Smooth muscle cell of the brain vasculature (primary cell): ENCODE data around the gene LCP1.

Source experiments
- DNase-seq: peaks from one replicate; pipeline ENCODE4 v3.0.0-alpha.2; 2012; ENCODE audit warnings: low read depth, low spot score

LCP1 gene

DNA sequence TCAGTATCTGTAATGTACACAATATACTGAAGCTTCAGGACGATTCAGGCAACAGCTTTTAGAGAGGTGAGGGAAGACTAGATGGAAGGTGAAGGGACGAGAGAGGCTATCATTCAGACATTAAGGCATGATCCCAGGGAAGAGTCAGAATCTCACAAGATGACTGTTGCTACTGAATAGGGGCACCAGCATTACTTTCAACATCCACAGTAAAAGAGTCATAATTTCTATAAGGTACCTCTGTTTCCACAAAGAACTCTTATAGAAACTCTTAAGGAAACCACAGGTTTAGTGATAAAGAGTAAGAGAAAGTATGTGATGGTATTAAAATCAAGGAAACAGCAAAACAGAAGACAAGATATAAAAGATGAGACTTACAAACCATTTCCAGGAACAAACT is 23.0 kb downstream of the LCP1 start:
- no peak for DNase-seq

DNA sequence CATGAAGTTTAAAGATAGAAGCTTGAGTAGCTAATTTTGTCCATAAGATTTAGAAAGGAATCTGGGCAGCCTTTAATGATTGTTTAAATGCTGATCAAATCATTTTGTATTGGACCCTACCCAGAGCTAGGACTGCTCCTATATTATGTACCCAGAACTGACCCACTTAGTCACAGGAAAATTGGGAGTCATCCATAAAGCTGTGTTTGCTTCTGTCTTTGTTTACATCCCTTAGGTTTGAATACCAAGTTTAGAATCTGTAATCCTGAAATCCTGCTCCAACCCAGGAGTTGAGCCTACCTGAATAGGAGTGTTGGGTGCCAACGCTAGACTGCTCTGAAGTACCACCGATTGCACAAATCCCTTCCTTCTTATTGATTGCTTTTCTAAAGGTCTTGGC is 23.8 kb downstream of the LCP1 start:
- DNase-seq: no peak

DNA sequence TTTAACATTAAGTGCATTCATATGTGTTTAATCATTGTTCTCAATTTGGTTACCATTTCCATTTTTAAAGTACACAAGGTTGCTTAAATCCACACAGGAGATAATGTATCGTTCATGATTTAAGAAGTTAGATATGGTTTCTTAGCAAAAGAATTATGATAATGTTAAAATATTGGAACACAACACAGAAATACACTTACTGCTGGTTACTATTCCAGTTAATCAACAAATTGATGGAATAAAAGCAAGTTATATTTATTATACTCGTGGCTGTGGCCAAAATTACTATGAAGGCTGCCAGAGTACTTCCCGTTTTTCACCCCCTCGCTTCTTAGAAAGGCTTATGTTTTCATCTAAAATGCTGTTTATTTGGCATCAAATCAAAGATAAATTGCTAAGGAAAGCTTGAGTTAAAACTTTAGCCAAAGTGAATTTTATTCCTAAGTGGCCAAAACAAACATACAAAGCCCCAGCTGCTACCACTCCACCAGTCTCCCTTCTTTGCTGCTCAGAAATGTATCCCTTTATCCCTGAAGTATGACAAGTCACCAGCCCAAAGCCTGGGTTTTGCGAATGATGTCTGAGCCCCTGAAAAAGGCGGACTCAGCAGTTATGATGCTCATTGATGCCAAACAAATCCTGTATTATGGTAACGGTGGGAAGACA is 27.7 kb downstream of the LCP1 start:
- no peak for DNase-seq

DNA sequence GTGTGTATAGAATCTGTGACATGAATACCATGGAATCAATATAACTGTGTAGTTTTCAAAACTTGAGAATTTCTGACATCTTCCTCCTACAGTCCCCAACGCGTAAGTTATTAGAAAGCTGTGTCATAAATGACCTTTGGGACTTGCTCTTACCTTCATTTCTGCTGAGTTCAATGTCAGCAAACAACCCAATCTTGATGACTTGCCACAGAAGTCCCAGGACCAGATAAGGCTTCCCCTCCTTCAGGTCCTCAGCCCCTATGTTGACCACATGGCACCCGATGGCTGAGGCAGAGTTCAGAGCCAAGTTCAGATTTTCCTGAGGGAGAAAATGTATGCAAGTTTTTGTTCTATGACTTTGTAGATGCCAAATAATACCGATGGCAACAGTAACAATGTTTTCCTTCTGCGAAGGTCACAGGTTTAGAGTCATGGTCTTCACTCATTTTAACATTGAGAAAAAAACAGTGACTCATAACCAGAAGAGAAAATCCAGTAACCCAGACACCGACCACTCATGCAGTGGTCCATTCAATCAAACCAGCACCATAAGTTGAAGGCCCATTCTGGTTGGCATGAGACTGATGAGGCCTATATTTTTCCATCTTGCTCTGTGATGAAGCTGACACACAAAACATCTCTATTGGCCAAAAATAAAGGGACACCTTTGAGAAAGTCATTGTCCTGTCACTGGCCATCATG is 29.2 kb downstream of the LCP1 start:
- DNase-seq: no peak

DNA sequence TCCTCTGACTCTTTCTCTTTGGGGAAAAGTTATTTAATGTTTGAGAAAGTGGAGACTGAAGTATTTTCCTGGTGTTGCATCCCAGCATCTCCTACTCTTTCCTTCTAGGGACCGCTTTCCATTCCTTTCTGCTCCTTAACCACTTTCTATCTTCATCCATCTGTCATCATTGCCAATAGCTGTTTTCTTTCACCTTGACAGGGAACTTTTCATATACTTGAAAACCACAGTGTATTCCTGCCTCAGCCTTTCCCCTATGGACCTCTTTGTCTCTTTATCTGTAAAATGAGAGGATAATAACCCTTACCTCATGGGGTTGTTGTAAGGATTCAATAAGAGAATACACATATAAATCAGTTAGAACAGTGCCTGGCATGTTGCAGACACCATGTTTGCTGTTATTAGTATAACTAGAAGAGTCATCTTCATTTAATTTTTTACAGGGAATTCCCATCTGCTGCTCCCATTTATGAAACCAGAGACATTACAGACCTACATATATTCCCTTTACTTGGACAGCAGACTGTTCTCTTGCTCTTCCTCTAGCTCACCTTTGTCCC is 31.8 kb downstream of the LCP1 start:
- no peak for DNase-seq

DNA sequence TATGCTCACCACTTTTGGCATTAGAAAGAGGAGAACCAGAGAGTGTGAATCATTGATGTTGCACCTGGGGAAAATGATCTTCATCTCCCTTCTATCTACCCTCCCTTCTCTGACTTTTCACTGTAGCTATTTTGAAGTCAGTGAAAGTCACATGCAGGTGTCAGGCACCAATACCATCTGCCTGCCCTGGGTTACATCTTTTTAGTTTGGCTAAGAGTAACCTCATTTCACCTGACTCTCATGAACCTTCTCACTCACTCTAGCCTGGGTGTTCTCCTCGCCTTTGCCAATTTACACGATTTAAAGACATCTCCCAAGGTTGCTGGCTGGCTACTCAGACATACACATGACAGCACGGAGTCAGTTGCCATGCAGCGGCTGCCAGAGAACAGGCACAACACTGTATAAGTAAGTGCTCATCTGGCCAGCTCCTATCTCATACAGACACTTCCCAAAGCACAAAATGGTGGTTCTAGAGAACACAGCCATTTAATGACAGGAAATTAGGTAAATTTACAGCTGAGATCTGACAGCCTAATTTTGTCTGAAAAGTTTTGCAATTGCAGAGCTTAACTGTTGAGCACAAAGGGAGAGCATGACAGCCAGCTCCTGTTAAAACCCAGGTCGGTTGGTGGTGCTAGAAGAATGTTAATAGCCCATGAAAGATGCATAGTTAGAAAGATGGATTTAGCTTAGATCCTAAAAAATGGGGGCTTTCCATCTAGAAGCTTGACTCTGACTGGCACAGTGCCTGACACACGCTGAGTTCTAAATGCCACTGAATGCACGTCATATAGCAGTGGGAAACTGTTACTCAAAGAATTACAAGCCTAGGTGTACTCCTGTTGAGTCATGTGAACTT is 32.5 kb downstream of the LCP1 start:
- peak; percentile 33 for DNase-seq

DNA sequence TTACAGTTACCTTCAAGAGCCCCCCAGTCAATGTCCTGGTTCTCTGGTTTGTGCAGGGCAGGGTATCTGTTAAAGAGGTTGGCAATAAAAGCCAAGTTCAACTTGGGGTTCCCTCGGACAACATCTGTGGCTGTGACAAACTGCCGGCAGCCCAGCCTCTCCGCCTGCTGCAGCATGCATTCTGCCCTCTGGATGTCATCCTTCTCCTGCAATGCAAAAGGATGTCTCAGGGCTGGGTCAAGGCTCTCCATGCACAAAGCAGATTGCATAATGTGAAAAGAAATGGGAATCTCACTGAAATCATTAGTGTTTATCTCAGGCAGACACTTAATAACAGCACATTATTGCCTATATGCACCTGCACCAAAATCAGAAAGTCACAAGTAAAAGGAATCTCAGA is 35.1 kb downstream of the LCP1 start:
- no peak for DNase-seq

DNA sequence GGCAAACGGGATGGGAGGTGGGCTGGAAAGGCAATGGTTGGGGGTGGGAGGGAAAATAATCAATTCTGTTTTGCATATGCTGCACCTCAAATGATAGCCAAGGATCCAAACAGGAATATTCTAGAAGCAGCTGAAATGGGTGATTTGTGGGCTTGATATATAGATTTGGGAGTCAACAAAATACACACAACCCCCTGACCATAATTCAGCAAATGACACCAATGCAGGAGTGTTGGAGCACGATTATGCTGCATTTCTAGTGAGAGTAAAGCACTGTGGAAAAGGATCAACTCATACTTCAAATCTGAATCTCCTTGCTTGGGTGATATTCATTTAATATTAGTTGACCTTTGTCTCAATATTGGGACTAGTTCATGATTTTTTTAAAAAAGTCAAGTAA is 36.0 kb downstream of the LCP1 start:
- no peak for DNase-seq

DNA sequence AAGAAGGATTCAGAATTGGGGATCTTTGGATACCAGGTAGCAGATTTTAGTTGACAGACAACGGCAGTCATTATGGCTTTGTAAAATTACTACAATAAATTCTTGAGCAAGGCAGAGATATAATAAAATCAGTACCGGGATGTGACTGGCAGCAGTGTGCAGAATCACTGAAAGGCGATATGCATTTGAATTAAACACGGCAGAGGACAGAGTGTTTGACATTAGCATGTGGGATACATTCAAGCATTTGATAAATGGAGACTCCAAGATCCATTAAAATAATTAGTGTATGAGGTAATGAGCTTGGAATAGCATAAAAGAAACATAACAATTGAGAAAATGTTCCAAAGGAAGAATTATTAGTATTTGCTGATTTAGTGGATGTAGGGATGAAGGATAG is 36.8 kb downstream of the LCP1 start:
- no peak for DNase-seq

DNA sequence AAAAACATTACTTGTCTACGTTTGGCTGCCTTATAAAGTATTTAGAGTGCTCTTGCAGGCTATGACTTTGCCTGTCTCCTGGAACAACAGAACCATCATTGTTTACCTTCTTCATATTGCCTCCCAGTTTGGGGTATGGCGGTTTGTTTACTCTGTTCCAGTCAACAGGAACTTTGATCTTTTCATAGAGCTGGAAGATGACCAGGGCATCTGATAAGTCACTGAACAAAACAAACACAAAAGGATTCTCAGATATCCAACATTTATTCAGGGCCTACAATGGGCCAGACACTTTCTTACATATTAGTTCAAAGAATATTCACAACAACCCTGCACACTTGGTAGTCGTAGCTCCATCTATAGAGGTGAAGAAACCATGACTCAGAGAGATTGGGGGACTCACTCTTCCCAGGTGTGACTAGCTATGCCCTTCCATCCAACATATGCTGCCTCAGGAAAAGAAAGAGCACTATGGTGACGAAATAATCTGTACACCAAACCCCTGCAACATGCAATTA is 38.7 kb downstream of the LCP1 start:
- no peak for DNase-seq

DNA sequence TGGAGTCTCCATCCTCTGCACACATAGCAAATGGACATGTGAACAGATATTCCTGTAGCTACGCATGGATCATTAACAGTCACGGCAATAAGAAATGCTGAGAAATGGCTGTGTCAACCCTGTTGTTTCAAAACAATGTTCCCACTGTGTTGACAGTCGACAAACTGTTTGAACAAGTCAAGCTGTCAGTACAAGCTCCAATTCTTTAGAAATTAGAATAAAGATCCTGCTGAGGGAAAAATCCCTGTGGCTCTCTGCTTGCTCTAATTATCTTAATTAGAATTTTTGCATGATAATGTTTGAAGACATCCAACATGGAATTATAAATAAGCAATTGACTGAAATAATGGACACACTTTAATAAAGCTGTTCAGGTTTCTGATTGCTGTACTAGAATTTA is 39.2 kb downstream of the LCP1 start:
- no peak for DNase-seq

DNA sequence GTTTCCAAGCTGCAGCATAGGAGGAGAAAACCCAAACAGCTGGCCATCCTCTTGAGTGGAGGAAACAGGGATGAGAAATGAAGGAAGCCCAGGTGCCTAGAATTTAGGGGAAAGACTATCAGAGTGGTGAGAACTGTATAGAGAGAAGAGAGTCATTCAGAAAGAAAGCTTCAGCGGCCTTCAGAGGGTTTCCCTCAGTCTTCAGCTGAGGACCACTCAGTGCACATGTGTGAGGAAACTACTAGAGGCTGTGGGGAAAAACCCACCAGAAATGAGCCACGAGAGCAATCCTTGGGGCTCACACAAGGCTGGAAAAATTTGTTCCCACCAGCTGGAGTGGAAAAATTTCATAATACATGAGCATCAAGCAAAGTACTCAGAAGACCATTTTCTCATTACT is 41.9 kb downstream of the LCP1 start:
- DNase-seq: no peak

DNA sequence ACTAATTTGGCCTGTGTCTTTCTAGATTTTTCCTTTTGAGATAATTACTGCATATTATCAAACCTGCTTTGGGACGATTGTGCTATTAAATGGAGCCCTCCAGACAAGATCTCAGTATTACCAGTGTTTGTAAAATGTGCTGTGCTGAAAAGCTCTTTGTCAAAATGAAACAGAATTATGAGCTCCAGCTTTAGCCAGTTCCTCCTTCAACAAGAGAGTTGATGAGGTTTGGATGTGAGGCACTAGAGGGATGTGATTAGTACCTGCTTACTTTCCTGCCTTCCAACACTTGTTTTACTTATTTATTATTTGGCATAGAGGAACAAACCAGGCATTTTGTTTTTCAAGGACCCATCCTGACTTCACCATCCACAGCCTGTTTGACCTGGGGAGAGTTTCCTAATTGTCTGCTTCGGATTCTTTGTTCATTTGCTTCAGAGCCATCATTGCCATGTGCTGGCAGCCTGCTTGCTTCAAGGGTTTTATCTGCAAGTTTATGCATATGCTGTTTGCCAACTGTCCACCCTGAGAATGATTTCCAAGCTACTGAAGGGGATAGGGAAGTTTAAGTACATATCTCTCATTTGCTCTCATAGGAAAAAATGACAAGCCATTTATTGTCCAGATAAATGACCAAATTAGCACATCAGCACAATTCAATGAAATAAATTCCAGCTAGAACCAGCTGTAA is 44.2 kb downstream of the LCP1 start:
- no peak for DNase-seq

DNA sequence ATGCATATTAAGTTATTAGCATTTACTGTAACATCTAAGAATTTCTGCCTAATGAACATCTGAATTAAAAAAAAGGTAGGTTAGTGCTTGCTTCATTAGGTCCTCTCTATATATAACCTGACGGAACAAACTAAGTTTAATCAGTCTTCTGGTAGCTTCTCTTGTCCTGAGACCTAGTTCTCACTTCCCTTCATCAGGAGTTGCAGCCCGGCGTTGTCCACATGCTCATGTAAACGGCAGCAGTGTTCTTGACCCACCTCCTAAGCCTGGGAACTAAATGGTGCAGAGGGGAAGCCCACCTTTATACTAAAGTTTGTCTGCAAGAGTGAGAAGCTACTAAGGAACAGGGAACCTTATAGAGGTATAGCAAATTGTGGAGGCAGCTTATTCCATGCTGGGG is 45.3 kb downstream of the LCP1 start:
- DNase-seq: no peak

DNA sequence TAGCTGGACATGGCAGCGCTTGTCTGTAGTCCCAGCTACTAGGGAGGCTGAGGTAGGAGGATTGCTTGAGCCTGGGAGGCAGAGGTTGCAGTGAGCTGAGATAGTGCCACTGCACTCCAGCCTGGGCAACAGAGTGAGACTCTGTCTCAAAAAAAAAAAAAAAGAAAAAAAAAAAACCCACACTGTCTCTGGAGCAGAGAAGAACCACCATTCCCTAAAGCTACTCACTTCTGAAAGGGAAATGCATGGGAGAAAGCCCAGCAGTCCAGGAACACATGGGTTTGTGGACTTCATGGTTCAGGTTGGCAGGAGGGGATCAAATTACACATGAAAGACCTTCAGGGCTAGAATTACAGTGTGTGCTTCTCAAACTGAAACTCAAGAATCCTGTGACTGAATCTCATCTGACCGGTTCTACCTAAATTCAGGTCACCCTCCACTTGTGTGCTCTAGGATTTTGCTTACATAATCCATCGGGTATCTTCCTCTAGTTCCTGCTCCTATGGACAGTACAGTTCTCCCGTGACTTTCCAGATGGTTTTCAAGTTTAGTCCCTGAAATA is 46.9 kb downstream of the LCP1 start:
- DNase-seq: no peak

DNA sequence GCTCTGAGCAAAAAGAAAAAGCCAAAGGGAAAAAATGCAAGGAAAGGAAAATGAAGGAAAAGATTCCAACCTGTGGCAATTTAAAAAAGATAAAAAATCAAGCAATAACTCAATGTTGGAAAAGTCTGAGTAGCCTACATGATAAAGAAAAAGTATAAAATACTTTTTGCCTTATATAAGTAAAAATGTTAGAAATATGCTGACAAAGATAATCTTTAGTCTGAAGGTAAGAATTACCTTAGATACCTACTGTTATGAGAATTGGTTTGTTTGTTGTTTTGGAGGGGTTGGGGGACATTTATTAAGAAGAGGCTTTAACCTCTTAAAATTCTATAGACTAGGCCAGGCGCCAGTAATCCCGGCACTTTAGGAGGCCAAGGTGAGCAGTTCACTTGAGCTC is 47.5 kb downstream of the LCP1 start:
- DNase-seq: no peak

DNA sequence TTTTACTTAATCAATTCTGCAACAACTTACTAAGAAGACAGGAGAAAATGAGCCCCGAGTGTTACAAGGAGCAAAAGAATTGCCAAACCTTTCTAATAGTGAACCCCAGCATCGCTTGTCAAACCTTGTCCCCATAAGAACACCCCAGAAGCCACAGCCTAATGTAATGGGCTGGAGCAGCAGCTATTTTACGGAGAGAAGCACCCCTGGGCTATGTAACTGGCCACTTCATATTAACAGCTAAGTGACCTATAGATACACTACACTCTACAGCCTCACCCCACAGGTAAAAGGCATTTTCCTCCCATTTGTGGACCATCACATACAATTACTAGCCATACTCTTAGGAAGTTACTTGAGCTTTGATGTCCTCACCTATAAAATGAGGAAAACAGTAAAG is 49.9 kb downstream of the LCP1 start:
- DNase-seq: no peak

DNA sequence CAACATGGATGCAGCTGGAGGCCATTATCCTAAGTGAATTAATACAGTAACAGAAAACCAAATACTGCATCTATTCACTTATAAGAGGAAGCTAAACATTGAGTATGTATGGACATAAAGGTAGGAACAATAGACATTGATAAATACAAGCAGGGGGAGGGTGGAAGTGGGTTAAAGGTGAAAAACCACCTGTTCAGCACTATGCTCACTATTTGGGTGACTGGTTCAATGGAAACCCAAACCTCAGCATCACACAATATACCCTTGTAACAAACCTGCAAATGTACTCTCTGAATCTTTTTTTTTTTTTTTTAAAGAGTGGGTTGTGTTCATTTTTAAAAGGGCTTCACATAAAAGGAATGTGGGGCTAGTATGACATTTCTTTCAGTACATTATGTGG is 50.3 kb downstream of the LCP1 start:
- DNase-seq: no peak

DNA sequence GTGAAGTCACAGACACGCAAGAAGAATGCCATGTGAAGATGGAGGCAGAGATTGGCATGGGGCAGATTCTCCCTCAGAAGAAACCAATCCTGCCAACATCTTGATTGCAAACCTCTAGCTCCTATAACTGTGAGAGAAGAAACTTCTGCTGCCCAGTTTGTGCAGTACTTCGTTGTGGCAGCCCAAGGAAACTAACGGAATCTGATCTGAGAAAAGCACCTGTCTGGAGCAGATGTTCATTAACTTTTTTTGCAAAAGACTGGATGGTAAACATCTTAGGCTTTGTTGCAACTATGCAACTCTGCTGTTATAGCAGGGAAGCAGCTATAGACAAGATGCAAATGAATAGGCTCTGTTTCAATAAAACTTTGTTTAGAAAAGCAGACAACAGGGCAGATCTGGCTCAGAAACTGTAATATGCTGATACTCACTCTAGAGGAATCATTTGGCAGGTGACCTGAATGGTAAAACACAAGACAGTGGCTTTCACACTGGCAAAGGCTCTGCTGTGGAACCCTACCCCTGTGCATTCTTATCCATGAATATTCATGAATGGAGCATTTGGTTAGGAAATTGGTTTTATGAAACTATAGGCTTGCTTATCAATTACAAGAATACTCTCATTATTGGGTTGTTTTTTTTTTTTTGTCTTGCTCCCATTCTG is 51.9 kb downstream of the LCP1 start:
- DNase-seq: no peak

DNA sequence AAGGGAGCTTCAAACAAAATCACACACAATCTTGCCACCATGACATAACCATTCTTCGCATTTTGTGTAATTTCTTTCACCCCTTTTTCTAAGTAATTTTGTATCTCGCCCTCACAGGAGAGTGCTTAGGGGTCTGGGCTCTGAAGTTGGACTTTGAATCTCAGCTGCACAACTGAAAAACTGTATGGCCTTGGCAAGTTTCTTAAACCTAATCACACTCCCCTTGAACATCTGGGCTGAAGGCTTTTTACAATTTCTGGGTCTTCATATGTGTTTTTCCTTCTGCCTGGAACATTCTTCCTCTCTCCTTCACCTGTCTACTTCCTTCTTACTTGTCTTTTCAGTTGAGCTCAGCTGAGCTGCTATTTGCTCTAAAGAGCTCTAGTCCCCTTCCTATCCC is 52.9 kb downstream of the LCP1 start:
- DNase-seq: no peak
